H1 (cell line): Measurements from ENCODE around the gene CDK5RAP2. TPM values are rescaled to one million over a fixed set of nuclear protein-coding genes. Genes with fewer than 3 reads are reported as not detected.

Experiments used
- BRCA1 ChIP-seq: IDR thresholded peaks from 2 replicates; pipeline ENCODE4 v1.6.1; 2012; ENCODE audit warnings: low read depth, low read length, improper control_type of control experiment
- CBX8 ChIP-seq: fragments of 300-800, 300-1000 bp; sonication (generic); IDR thresholded peaks from 2 replicates; pipeline ENCODE4 v1.7.1; 2016; ENCODE audit warnings: low read depth, low read length, borderline replicate concordance
- KDM5A ChIP-seq: fragments of 200-600 bp; IDR thresholded peaks from 2 replicates; pipeline ENCODE4 v1.7.1; 2012; ENCODE audit warnings: mild to moderate bottlenecking, low read length, inconsistent platforms, mixed read lengths
- POLR2AphosphoS5 ChIP-seq: IDR thresholded peaks from 2 replicates; pipeline ENCODE4 v1.6.1; 2011; ENCODE audit warnings: low read depth, low read length
- RFX5 ChIP-seq: IDR thresholded peaks from 2 replicates; pipeline ENCODE4 v1.6.1; 2011; ENCODE audit warnings: low read depth, low read length, improper control_type of control experiment, borderline replicate concordance
- RNF2 ChIP-seq: fragments of 200-900, 300-1000 bp; sonication (generic); IDR thresholded peaks from 2 replicates; pipeline ENCODE4 v1.7.1; 2016; ENCODE audit warnings: borderline replicate concordance, low read depth, mild to moderate bottlenecking, antibody characterized with exemption, low read length; ENCODE audit not compliant: poor library complexity, severe bottlenecking; ENCODE audit errors: missing control alignments
- SAP30 ChIP-seq: fragments of 300-600 bp; sonication (generic); IDR thresholded peaks from 2 replicates; pipeline ENCODE4 v1.7.1; 2012; ENCODE audit warnings: low read length, moderate library complexity, mild to moderate bottlenecking, inconsistent platforms; ENCODE audit not compliant: insufficient read depth, insufficient replicate concordance
- SIN3A ChIP-seq, 2 experiments: IDR thresholded peaks in 1 of 2; conservative IDR thresholded peaks in 1 of 2; 2 replicates each; pipeline ENCODE4 v1.6.1; 2011 to 2012; ENCODE audit warnings: low read length in 2 of 2, improper control_type of control experiment in 1 of 2, low read depth in 1 of 2, mild to moderate bottlenecking in 1 of 2
- TAF7 ChIP-seq: optimal IDR thresholded peaks from 2 replicates; pipeline ENCODE3; 2011; ENCODE audit warnings: low read depth, mild to moderate bottlenecking, inconsistent platforms, low read length, moderate library complexity, borderline replicate concordance
- ZNF274 ChIP-seq: IDR thresholded peaks from 2 replicates; pipeline ENCODE4 v1.7.0; 2012; ENCODE audit warnings: low read length, borderline replicate concordance; ENCODE audit errors: extremely low read depth
- polyA plus RNA-seq, 7 experiments: library from polyadenylated mRNA; depleted of rRNA in 3 of 7; stranded (reverse) in 5 of 7; unstranded in 2 of 7; fragments of >200 nt in 5 of 7; fragments of 200-250 nt in 2 of 7; gene quantifications; 1 replicate in 5 of 7; 2 replicates in 1 of 7; 4 replicates in 1 of 7; pipeline versions ENCODE4 v1.2.1 to v1.2.3, GENCODE V29; 2011 to 2013; ENCODE audit warnings: missing spikeins in 2 of 7, mixed read lengths in 2 of 7
- total RNA-seq: library from RNA; stranded (reverse); fragmentation: NEBNext Ultra II Directional; extraction: Animal tissue kit (Norgen Biotek cat#: 25700); gene quantifications from 2 replicates; pipeline ENCODE4 v1.2.1, GENCODE V29; 2021
- TF ChIP-seq, protein P1 (sequence below): fragments of 300-600 bp; sonication (generic); IDR thresholded peaks from 2 replicates; pipeline ENCODE4 v1.7.1; 2012; ENCODE audit warnings: low read length, moderate library complexity, mild to moderate bottlenecking, inconsistent platforms; ENCODE audit not compliant: insufficient replicate concordance

The CDK5RAP2 gene
- total and polyA plus RNA-seq, 2 of the 8 experiments (the other 6 are each of a cell fraction or from before 2014, with no cell fraction given), result 19.8 to 49.4 TPM

DNA sequence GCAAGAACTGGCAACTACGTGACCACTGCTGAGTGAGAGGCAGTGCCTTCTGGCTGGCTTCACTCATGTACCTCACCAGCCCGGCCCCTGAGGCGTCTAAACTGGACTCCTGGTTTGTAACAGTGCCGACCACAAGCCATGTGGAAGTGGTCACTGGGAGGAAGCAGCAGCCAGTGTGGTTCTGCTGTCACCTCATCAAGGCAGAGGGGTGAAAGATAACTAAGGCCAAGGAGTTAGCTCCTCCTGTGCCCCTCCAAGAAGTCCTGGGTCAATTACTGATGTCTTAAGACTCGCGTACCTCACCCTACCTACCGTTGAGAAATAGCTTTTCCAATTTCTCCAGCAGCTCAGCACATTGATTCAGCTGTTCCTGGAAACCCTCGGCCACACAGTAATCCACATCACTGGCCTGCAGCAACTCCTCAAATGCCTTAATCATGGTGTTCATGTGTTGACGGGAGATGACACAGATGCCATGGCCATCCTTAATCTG is 142.9 kb downstream of the CDK5RAP2 start (continued):
- TF ChIP-seq, protein P1, sequence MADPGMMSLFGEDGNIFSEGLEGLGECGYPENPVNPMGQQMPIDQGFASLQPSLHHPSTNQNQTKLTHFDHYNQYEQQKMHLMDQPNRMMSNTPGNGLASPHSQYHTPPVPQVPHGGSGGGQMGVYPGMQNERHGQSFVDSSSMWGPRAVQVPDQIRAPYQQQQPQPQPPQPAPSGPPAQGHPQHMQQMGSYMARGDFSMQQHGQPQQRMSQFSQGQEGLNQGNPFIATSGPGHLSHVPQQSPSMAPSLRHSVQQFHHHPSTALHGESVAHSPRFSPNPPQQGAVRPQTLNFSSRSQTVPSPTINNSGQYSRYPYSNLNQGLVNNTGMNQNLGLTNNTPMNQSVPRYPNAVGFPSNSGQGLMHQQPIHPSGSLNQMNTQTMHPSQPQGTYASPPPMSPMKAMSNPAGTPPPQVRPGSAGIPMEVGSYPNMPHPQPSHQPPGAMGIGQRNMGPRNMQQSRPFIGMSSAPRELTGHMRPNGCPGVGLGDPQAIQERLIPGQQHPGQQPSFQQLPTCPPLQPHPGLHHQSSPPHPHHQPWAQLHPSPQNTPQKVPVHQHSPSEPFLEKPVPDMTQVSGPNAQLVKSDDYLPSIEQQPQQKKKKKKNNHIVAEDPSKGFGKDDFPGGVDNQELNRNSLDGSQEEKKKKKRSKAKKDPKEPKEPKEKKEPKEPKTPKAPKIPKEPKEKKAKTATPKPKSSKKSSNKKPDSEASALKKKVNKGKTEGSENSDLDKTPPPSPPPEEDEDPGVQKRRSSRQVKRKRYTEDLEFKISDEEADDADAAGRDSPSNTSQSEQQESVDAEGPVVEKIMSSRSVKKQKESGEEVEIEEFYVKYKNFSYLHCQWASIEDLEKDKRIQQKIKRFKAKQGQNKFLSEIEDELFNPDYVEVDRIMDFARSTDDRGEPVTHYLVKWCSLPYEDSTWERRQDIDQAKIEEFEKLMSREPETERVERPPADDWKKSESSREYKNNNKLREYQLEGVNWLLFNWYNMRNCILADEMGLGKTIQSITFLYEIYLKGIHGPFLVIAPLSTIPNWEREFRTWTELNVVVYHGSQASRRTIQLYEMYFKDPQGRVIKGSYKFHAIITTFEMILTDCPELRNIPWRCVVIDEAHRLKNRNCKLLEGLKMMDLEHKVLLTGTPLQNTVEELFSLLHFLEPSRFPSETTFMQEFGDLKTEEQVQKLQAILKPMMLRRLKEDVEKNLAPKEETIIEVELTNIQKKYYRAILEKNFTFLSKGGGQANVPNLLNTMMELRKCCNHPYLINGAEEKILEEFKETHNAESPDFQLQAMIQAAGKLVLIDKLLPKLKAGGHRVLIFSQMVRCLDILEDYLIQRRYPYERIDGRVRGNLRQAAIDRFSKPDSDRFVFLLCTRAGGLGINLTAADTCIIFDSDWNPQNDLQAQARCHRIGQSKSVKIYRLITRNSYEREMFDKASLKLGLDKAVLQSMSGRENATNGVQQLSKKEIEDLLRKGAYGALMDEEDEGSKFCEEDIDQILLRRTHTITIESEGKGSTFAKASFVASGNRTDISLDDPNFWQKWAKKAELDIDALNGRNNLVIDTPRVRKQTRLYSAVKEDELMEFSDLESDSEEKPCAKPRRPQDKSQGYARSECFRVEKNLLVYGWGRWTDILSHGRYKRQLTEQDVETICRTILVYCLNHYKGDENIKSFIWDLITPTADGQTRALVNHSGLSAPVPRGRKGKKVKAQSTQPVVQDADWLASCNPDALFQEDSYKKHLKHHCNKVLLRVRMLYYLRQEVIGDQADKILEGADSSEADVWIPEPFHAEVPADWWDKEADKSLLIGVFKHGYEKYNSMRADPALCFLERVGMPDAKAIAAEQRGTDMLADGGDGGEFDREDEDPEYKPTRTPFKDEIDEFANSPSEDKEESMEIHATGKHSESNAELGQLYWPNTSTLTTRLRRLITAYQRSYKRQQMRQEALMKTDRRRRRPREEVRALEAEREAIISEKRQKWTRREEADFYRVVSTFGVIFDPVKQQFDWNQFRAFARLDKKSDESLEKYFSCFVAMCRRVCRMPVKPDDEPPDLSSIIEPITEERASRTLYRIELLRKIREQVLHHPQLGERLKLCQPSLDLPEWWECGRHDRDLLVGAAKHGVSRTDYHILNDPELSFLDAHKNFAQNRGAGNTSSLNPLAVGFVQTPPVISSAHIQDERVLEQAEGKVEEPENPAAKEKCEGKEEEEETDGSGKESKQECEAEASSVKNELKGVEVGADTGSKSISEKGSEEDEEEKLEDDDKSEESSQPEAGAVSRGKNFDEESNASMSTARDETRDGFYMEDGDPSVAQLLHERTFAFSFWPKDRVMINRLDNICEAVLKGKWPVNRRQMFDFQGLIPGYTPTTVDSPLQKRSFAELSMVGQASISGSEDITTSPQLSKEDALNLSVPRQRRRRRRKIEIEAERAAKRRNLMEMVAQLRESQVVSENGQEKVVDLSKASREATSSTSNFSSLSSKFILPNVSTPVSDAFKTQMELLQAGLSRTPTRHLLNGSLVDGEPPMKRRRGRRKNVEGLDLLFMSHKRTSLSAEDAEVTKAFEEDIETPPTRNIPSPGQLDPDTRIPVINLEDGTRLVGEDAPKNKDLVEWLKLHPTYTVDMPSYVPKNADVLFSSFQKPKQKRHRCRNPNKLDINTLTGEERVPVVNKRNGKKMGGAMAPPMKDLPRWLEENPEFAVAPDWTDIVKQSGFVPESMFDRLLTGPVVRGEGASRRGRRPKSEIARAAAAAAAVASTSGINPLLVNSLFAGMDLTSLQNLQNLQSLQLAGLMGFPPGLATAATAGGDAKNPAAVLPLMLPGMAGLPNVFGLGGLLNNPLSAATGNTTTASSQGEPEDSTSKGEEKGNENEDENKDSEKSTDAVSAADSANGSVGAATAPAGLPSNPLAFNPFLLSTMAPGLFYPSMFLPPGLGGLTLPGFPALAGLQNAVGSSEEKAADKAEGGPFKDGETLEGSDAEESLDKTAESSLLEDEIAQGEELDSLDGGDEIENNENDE, result no peak
- no peak for TF ChIP-seq SIN3A (conservative IDR thresholded peaks at IDR 0.05 in 1 of 2, IDR thresholded peaks at IDR 0.05 in 1 of 2; ENCODE audit: low read depth in 1 of 2, low read length in 2 of 2)
- TF ChIP-seq POLR2AphosphoS5, result no peak
- TF ChIP-seq SAP30, result no peak
- no peak for TF ChIP-seq CBX8
- no peak for TF ChIP-seq RNF2
- TF ChIP-seq TAF7, result no peak
- no peak for TF ChIP-seq KDM5A
- TF ChIP-seq RFX5, result no peak
- TF ChIP-seq ZNF274, result no peak
- TF ChIP-seq BRCA1, result no peak
